CD4-positive, alpha-beta memory T cell (primary cell): ENCODE measurements around the gene EML6. TPM values are rescaled to one million over a fixed set of nuclear protein-coding genes. Genes with fewer than 3 reads are reported as not detected.

Experiments
- CTCF ChIA-PET: fragments of 350-600 bp; sonication (Branson Sonifier 250); formaldehyde crosslinking; loops from one replicate; lab custom pipeline; 2021; ENCODE audit warnings: inconsistent platforms; ENCODE audit not compliant: partially characterized antibody; lab: Charles Lee
- POLR2A ChIA-PET: fragments of 350-600 bp; sonication (Branson Sonifier 250); formaldehyde crosslinking; loops from one replicate; lab custom pipeline; 2021; ENCODE audit not compliant: partially characterized antibody; lab: Charles Lee
- DNase-seq, 5 donors: peaks; one replicate each; pipeline versions ENCODE4 v3.0.0 to v3.0.0-alpha.2; 2020 to 2022; ENCODE audit warnings: mixed read lengths in 1 of 5
- H3K27ac ChIP-seq: one replicate; pipeline ENCODE4 v1.7.0; 2013; ENCODE audit warnings: low read depth, low read length
- H3K27me3 ChIP-seq: 2 replicates; pipeline ENCODE4 v1.7.0; 2013; ENCODE audit warnings: mild to moderate bottlenecking, low read length, moderate library complexity; ENCODE audit not compliant: insufficient read depth
- H3K36me3 ChIP-seq: 2 replicates; pipeline ENCODE4 v1.7.0; 2013; ENCODE audit warnings: mild to moderate bottlenecking, low read length, moderate library complexity; ENCODE audit not compliant: insufficient read depth
- H3K4me1 ChIP-seq: 2 replicates; pipeline ENCODE4 v1.7.0; 2013; ENCODE audit warnings: mild to moderate bottlenecking, low read length, moderate library complexity; ENCODE audit not compliant: insufficient read depth
- H3K4me3 ChIP-seq, 2 donors: one replicate each; pipeline ENCODE4 v1.7.0; 2013; ENCODE audit warnings: low read length in 2 of 2, mild to moderate bottlenecking in 1 of 2
- H3K9me3 ChIP-seq, 2 donors: one replicate each; pipeline ENCODE4 v1.7.0; 2013; ENCODE audit warnings: low read length in 2 of 2, control low read depth in 1 of 2; ENCODE audit not compliant: control insufficient read depth in 1 of 2
- H3K27ac Mint-ChIP-seq, 7 donors: one replicate each; pipeline ENCODE4 v1.8.0; 2020 to 2021; ENCODE audit warnings: mixed read lengths in 7 of 7, mild to moderate bottlenecking in 6 of 7, inconsistent platforms in 3 of 7, moderate library complexity in 3 of 7
- H3K27me3 Mint-ChIP-seq, 2 donors: one replicate each; pipeline ENCODE4 v1.8.0; 2020 to 2021; ENCODE audit warnings: mixed read lengths in 2 of 2
- H3K36me3 Mint-ChIP-seq, 2 donors: one replicate each; pipeline ENCODE4 v1.8.0; 2020 to 2021; ENCODE audit warnings: mixed read lengths in 2 of 2, inconsistent platforms in 1 of 2, mild to moderate bottlenecking in 1 of 2
- H3K4me1 Mint-ChIP-seq, 4 donors: one replicate each; pipeline ENCODE4 v1.8.0; 2020 to 2021; ENCODE audit warnings: mixed read lengths in 4 of 4, mild to moderate bottlenecking in 1 of 4
- H3K4me3 Mint-ChIP-seq, 8 donors: one replicate each; pipeline ENCODE4 v1.8.0; 2020 to 2021; ENCODE audit warnings: mixed read lengths in 8 of 8, mild to moderate bottlenecking in 7 of 8, moderate library complexity in 6 of 8, inconsistent platforms in 3 of 8
- H3K9me3 Mint-ChIP-seq, 8 donors: one replicate each; pipeline ENCODE4 v1.8.0; 2020 to 2021; ENCODE audit warnings: mixed read lengths in 8 of 8, mild to moderate bottlenecking in 5 of 8, inconsistent platforms in 3 of 8, moderate library complexity in 1 of 8
- intact Hi-C: fragments of 100-400 bp; cut with micrococcal nuclease; formaldehyde crosslinking; loops from one replicate; pipeline ENCODE4 v1.15.1; 2023
- polyA plus RNA-seq, 2 donors: library from polyadenylated mRNA; unstranded; fragments of 300-500 nt; fragmentation: Illumina TruSeq; gene quantifications; one replicate each; pipeline ENCODE4 v1.2.3, GENCODE V29; 2021
- total RNA-seq, 2 experiments: library from RNA; stranded (reverse); gene quantifications; one replicate each; pipeline ENCODE4 v1.2.3, GENCODE V29; 2021

The EML6 gene
- total and polyA plus RNA-seq, 4 experiments from 2014 or later, result 0.02 to 3.9 (median 1.8) TPM; not detected in 1

DNA sequence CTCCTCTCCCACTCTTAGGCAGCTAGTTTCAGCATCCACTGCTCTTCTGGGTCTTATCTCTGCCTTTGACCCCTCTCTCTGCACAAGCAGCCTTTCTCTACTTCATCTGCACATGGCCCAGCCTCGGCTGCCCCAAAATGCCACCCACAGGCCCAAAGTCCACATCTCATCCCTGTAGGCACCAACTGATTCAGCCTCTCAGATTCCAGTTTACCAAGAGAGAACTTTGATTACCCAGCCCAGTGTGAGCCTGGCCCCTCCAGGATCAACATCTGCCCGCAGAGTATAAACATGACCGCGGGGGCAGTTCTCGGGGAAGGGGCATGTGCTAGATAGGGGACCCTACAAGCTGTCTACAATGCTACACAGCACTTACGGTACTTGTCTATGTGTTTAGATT is 185.1 kb downstream of the EML6 start:
- no peaks in the 10 kb centered on the region for H3K36me3 Mint-ChIP-seq
- H3K27ac Mint-ChIP-seq, result no peak overlapping the region
- Histone ChIP-seq H3K27me3 (no peaks in the 10 kb centered on the region), H3K36me3 (no peaks in the 10 kb centered on the region), H3K4me1 (peaks cover 8% of the 10 kb centered on the region), H3K9me3 (no peaks in the 10 kb centered on the region), H3K27ac (no peak overlapping the region), H3K4me3 (no peak overlapping the region)
- H3K4me3 Mint-ChIP-seq, result peak overlapping the region in 1 of 8 donors; percentile 68
- H3K4me1 Mint-ChIP-seq, result peaks cover 8 to 9% (median 8%) of the 10 kb centered on the region in 4 donors
- CTCF ChIA-PET, result interaction anchor here (1.1 kb wide), 1 partner anchor 9 kb away, joined by 3 read pairs; no protein-coding TSS in a partner anchor
- H3K27me3 Mint-ChIP-seq, result peaks cover 1 to 4% of the 10 kb centered on the region in 2 donors
- POLR2A ChIA-PET, result no interaction called here
- intact Hi-C loops, result no loop called here
- H3K9me3 Mint-ChIP-seq, result peaks cover 0 to 2% (median 0%) of the 10 kb centered on the region in 8 donors
- no peak for DNase-seq

DNA sequence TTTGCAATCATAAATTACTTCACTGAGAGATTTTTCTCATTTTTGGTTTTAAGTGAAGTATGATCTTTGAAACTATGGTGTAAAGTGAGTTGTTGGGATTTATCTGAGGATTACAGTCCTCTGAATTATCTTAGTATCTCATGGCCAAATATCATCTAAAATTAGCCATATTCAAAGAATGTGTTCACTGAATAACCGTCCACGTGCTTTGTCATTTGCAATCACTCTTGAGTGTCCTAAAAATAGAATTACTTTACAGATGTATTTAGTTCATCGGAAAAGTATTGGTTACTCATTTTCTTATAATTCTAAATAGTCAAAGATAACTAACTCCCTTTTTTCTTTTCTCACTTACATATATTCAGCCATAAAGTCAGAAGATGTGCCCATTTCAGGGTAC is 185.5 kb downstream of the EML6 start:
- no peaks in the 10 kb centered on the region for H3K36me3 ChIP-seq
- CTCF ChIA-PET, result no interaction called here
- Mint-ChIP-seq H3K9me3 (peaks cover 0 to 6% (median 0%) of the 10 kb centered on the region in 8 donors), H3K36me3 (no peaks in the 10 kb centered on the region), H3K4me3 (no peak overlapping the region), H3K27me3 (peaks cover 1 to 4% of the 10 kb centered on the region in 2 donors), H3K27ac (no peak overlapping the region), H3K4me1 (peaks cover 4 to 6% (median 5%) of the 10 kb centered on the region in 4 donors)
- no peak for DNase-seq
- no peaks in the 10 kb centered on the region for H3K27me3 ChIP-seq
- intact Hi-C loops, result no loop called here
- H3K9me3 ChIP-seq, result no peaks in the 10 kb centered on the region
- no peak overlapping the region for H3K4me3 ChIP-seq
- H3K4me1 ChIP-seq, result peaks cover 5% of the 10 kb centered on the region
- no peak overlapping the region for H3K27ac ChIP-seq
- POLR2A ChIA-PET, result no interaction called here

DNA sequence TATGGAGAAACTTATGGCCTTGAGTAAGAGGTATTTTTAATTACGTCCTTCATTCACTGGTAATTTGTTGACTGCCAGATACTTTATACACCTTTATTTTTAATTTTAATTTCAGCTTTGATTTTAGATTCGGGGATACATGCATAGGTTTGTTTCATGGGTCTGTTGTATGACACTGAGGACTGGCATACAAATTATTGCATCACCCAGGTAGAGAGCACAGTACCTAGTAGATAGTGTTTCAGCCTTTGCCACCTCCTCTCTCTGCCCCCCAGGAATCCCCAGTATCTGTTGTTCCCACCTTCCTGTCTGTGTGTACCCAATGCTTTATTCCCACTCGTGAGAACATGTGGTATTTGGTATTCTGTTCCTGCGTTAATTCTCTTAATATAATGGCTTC is 188.8 kb downstream of the EML6 start:
- H3K36me3 ChIP-seq, result no peaks in the 10 kb centered on the region
- intact Hi-C loops, result no loop called here
- no peaks in the 10 kb centered on the region for H3K27me3 ChIP-seq
- H3K27ac ChIP-seq, result no peak overlapping the region
- no peak overlapping the region for H3K4me3 Mint-ChIP-seq
- no peaks in the 10 kb centered on the region for H3K4me1 Mint-ChIP-seq
- ChIA-PET CTCF (no interaction called here), POLR2A (no interaction called here)
- peaks cover 1 to 4% of the 10 kb centered on the region in 2 donors for H3K27me3 Mint-ChIP-seq
- H3K4me1 ChIP-seq, result no peaks in the 10 kb centered on the region
- H3K9me3 Mint-ChIP-seq, result peaks cover 0 to 6% (median 0%) of the 10 kb centered on the region in 8 donors
- no peak overlapping the region for H3K4me3 ChIP-seq
- H3K27ac Mint-ChIP-seq, result no peak overlapping the region
- H3K9me3 ChIP-seq, result no peaks in the 10 kb centered on the region
- DNase-seq, result no peak
- no peaks in the 10 kb centered on the region for H3K36me3 Mint-ChIP-seq

GRCh38 chr2:54912893-54913292 is 189.4 kb downstream of the EML6 start:
- ChIA-PET POLR2A (no interaction called here), CTCF (no interaction called here)
- intact Hi-C loops, result no loop called here
- H3K27me3 ChIP-seq, result no peaks in the 10 kb centered on the region
- Mint-ChIP-seq H3K4me1 (no peaks in the 10 kb centered on the region), H3K4me3 (no peak overlapping the region), H3K27me3 (peaks cover 4% of the 10 kb centered on the region in 2 donors), H3K9me3 (peaks cover 0 to 6% (median 0%) of the 10 kb centered on the region in 8 donors), H3K36me3 (no peaks in the 10 kb centered on the region), H3K27ac (no peak overlapping the region)
- no peaks in the 10 kb centered on the region for H3K36me3 ChIP-seq
- no peak overlapping the region for H3K27ac ChIP-seq
- H3K4me1 ChIP-seq, result no peaks in the 10 kb centered on the region
- no peak overlapping the region for H3K4me3 ChIP-seq
- H3K9me3 ChIP-seq, result no peaks in the 10 kb centered on the region
- no peak for DNase-seq

GRCh38 chr2:54914637-54915036 is 191.2 kb downstream of the EML6 start:
- no peaks in the 10 kb centered on the region for H3K9me3 ChIP-seq
- Mint-ChIP-seq H3K9me3 (peaks cover 0 to 6% (median 0%) of the 10 kb centered on the region in 8 donors), H3K4me3 (no peak overlapping the region), H3K4me1 (peaks cover 0 to 7% (median 2%) of the 10 kb centered on the region in 4 donors), H3K27me3 (peaks cover 3% of the 10 kb centered on the region in 2 donors), H3K36me3 (no peaks in the 10 kb centered on the region), H3K27ac (no peak overlapping the region)
- ChIA-PET POLR2A (no interaction called here), CTCF (interaction anchor here (1.4 kb wide), 1 partner anchor 15 kb away, joined by 4 read pairs; no protein-coding TSS in a partner anchor)
- no peak for DNase-seq
- no peak overlapping the region for H3K27ac ChIP-seq
- no peak overlapping the region for H3K4me3 ChIP-seq
- H3K4me1 ChIP-seq, result no peaks in the 10 kb centered on the region
- H3K27me3 ChIP-seq, result no peaks in the 10 kb centered on the region
- H3K36me3 ChIP-seq, result no peaks in the 10 kb centered on the region
- intact Hi-C loops, result no loop called here

GRCh38 chr2:54915101-54915500 is 191.6 kb downstream of the EML6 start:
- no peaks in the 10 kb centered on the region for H3K4me1 ChIP-seq
- H3K27ac ChIP-seq, result no peak overlapping the region
- H3K36me3 ChIP-seq, result no peaks in the 10 kb centered on the region
- no peaks in the 10 kb centered on the region for H3K36me3 Mint-ChIP-seq
- no peak for DNase-seq
- H3K4me1 Mint-ChIP-seq, result peaks cover 0 to 7% (median 2%) of the 10 kb centered on the region in 4 donors
- ChIA-PET CTCF (no interaction called here), POLR2A (no interaction called here)
- H3K27me3 ChIP-seq, result no peaks in the 10 kb centered on the region
- H3K4me3 ChIP-seq, result no peak overlapping the region
- intact Hi-C loops, result no loop called here
- H3K27me3 Mint-ChIP-seq, result peaks cover 1 to 4% of the 10 kb centered on the region in 2 donors
- no peaks in the 10 kb centered on the region for H3K9me3 ChIP-seq
- peaks cover 0 to 7% (median under 1%) of the 10 kb centered on the region in 8 donors for H3K9me3 Mint-ChIP-seq
- H3K27ac Mint-ChIP-seq, result no peak overlapping the region
- no peak overlapping the region for H3K4me3 Mint-ChIP-seq

DNA sequence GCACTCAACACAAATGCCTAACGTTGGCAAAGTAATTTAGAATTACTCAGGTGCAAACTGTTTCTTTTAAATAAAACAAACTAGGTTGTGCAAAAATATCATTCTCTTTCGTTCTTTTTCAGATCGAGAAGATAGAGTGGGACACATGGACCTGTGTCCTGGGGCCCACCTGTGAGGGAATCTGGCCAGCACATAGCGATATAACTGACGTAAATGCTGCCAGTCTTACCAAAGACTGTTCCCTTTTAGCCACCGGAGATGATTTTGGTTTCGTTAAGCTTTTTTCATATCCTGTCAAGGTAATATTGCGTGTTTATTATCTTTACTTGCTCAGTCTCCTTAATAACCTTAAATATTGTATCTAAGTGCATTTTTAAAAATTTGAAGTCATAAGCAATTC is 193.2 kb downstream of the EML6 start:
- peaks cover 2 to 20% (median 8%) of the 10 kb centered on the region in 8 donors for H3K9me3 Mint-ChIP-seq
- ChIA-PET CTCF (no interaction called here), POLR2A (no interaction called here)
- no peaks in the 10 kb centered on the region for H3K36me3 ChIP-seq
- H3K27ac ChIP-seq, result no peak overlapping the region
- DNase-seq, result no peak
- no peaks in the 10 kb centered on the region for H3K4me1 ChIP-seq
- H3K4me3 Mint-ChIP-seq, result no peak overlapping the region
- no peaks in the 10 kb centered on the region for H3K9me3 ChIP-seq
- H3K4me1 Mint-ChIP-seq, result peaks cover 0 to 7% (median 2%) of the 10 kb centered on the region in 4 donors
- H3K27me3 Mint-ChIP-seq, result peaks cover 0 to 6% of the 10 kb centered on the region in 2 donors
- intact Hi-C loops, result no loop called here
- H3K27me3 ChIP-seq, result no peaks in the 10 kb centered on the region
- no peak overlapping the region for H3K27ac Mint-ChIP-seq
- H3K4me3 ChIP-seq, result no peak overlapping the region
- H3K36me3 Mint-ChIP-seq, result no peaks in the 10 kb centered on the region
